ENCODE results near the gene GMPPB. TPM values are rescaled to one million over a fixed set of nuclear protein-coding genes. Genes with fewer than 3 reads are reported as not detected.

GMPPB gene
- total and polyA plus RNA-seq, 2 of the 8 experiments (the other 6 are each of a cell fraction or from before 2014, with no cell fraction given): 20.9 to 23.9 TPM

GRCh38 chr3:49671291-49672288 is 52.2 kb downstream of the GMPPB start:
- H3K27ac ChIP-seq (ENCODE audit: low read depth, low read length): no peak overlapping the region
- POLR2A ChIA-PET (ENCODE audit: partially characterized antibody): interaction anchor here (0.6 to 3.0 kb wide), 7 partner anchors 17 to 188 kb away, joined by 3 to 21 read pairs (median 3); no protein-coding TSS in a partner anchor
- TF ChIP-seq JUND (IDR thresholded peaks at IDR 0.05; ENCODE audit: low read length): peak; percentile 22; the same call in 1 of the 2 replicates
- TF ChIP-seq GABPA (IDR thresholded peaks at IDR 0.05; ENCODE audit: borderline replicate concordance, insufficient read depth, low read length): 0 out of 2 replicates have a peak, but pooled peaks have one; percentile 20
- TF ChIP-seq RXRA (IDR thresholded peaks at IDR 0.05; ENCODE audit: insufficient read depth, low read depth, low read length): 0 out of 2 replicates have a peak, but pooled peaks have one; percentile 11
- TF ChIP-seq SRF (IDR thresholded peaks at IDR 0.05; ENCODE audit: low read depth, low read length): no peak
- TF ChIP-seq NRF1 (IDR thresholded peaks at IDR 0.05; ENCODE audit: low read depth, low read length): 0 out of 2 replicates have a peak, but pooled peaks have one; percentile 1
- no peak for TF ChIP-seq TEAD4 (IDR thresholded peaks at IDR 0.05; ENCODE audit: low read depth, low read length)
- peak; percentile 50; the same call in 1 of the 2 replicates for TF ChIP-seq YY1 (IDR thresholded peaks at IDR 0.05; ENCODE audit: low read depth, low read length)
- TF ChIP-seq TAF7 (optimal IDR thresholded peaks at IDR 0.05; ENCODE audit: borderline replicate concordance, low read depth, low read length): peak; percentile 24
- no peak for TF ChIP-seq CHD1 (IDR thresholded peaks at IDR 0.05; ENCODE audit: low read depth, low read length)
- TF ChIP-seq MAX (IDR thresholded peaks at IDR 0.05): peak; percentile 40; the same call in 1 of the 2 replicates

More at GRCh38 chr3:49671291-49672288, 52.2 kb downstream of the GMPPB start:
- H3K23ac ChIP-seq (ENCODE audit: insufficient read length): no peak overlapping the region
- H3K79me1 ChIP-seq (ENCODE audit: low read depth, low read length): peaks cover 8% of the 10 kb centered on the region; the same call in 1 of the 2 replicates
- no peak overlapping the region for H4K5ac ChIP-seq (ENCODE audit: insufficient read length, low read depth, low read length)
- H2BK20ac ChIP-seq (ENCODE audit: low read length): no peak overlapping the region
- H2AFZ ChIP-seq (ENCODE audit: low read length): no peak overlapping the region
- no peak overlapping the region for H3K18ac ChIP-seq (ENCODE audit: extremely low read depth, low read length)
- 64% methylated on average over 10 of the region's 11 CpGs; no CpG with 5 or more reads in 1 of the 2 experiments for WGBS, 2 experiments (ENCODE audit: extremely low coverage in 1 of 2, insufficient coverage in 1 of 2, insufficient read length in 1 of 2, insufficient replicate concordance in 2 of 2, low coverage in 1 of 2, low lambda C conversion rate in 2 of 2, missing lambda C conversion rate in 1 of 2)
- H3K56ac ChIP-seq (replicated peaks; ENCODE audit: insufficient read length, low read depth, low read length): no peak overlapping the region
- no peak overlapping the region for H3K14ac ChIP-seq (ENCODE audit: insufficient read length)
- no peak overlapping the region; a peak in 2 of 7 replicates for H3K9ac ChIP-seq (replicated peaks in 1 of 4; ENCODE audit: extremely low read depth in 1 of 4, low read depth in 3 of 4, low read length in 3 of 4)
- H4K91ac ChIP-seq (replicated peaks; ENCODE audit: insufficient read length, low read length): no peak overlapping the region
- H2AK5ac ChIP-seq (ENCODE audit: low read depth, low read length): no peak overlapping the region
- peaks cover 0 to 17% of the 10 kb centered on the region in 2 experiments; a peak in 1 of 4 replicates for H3K79me2 ChIP-seq (ENCODE audit: control insufficient read depth in 1 of 2, insufficient read depth in 2 of 2, low read length in 2 of 2)
- peaks cover 0 to 10% (median 6%) of the 10 kb centered on the region in 4 experiments; a peak in 4 of 7 replicates for H3K4me1 ChIP-seq (replicated peaks in 1 of 4; ENCODE audit: control insufficient read depth in 3 of 4, insufficient read depth in 4 of 4, low read length in 3 of 4)
- H3K9me3 ChIP-seq (ENCODE audit: insufficient read depth in 2 of 2, low read depth in 1 of 2, low read length in 1 of 2): no peaks in the 10 kb centered on the region
- DNase-seq (ENCODE audit: low read depth in 1 of 2, low spot score in 2 of 2): peak; percentile 70 to 90
- H2BK12ac ChIP-seq (ENCODE audit: low read depth, low read length): no peak overlapping the region
- H3K23me2 ChIP-seq (ENCODE audit: low read depth, low read length): peaks cover 13% of the 10 kb centered on the region; the same call in 1 of the 2 replicates
- FAIRE-seq: peak; percentile 94
- H4K20me1 ChIP-seq (replicated peaks in 1 of 2; ENCODE audit: control insufficient read depth in 1 of 2, insufficient read depth in 2 of 2, low read length in 2 of 2): peaks cover 0 to 5% of the 10 kb centered on the region in 2 experiments
- peaks cover 3 to 10% (median 7%) of the 10 kb centered on the region in 4 experiments; a peak in 7 of 8 replicates for H3K36me3 ChIP-seq (ENCODE audit: control insufficient read depth in 2 of 4, insufficient read depth in 4 of 4, low read length in 3 of 4)
- H2BK5ac ChIP-seq (ENCODE audit: low read depth, low read length): no peak overlapping the region
- H4K8ac ChIP-seq (ENCODE audit: extremely low read depth, insufficient read depth, low read length): no peak overlapping the region
- H2BK120ac ChIP-seq (replicated peaks; ENCODE audit: low read depth, low read length): no peak overlapping the region
- no peaks in the 10 kb centered on the region; a peak in 1 of 7 replicates for H3K27me3 ChIP-seq (replicated peaks in 1 of 4; ENCODE audit: control insufficient read depth in 3 of 4, extremely low read depth in 1 of 4, insufficient read depth in 3 of 4, low read length in 3 of 4)
- no peak overlapping the region for H3K4me3 ChIP-seq (ENCODE audit: extremely low read depth in 1 of 4, insufficient read depth in 2 of 4, low read depth in 3 of 4, low read length in 4 of 4)
- H3K4ac ChIP-seq (replicated peaks; ENCODE audit: insufficient read length, low read depth, low read length): no peak overlapping the region
- H2BK15ac ChIP-seq (ENCODE audit: low read length): no peak overlapping the region
- H3K4me2 ChIP-seq (ENCODE audit: insufficient read depth in 1 of 2, low read depth in 2 of 2, low read length in 2 of 2): no peak overlapping the region
- CTCF ChIA-PET (ENCODE audit: partially characterized antibody): interaction anchor here (0.6 to 5.4 kb wide), 40 partner anchors 8 to 416 kb away, joined by 3 to 159 read pairs (median 4); partner anchors contain the start of gene BSN

Data from H1 (cell line).